Karpas-422 (cell line): Measurements from ENCODE around the gene HSFX3. TPM values are rescaled to one million over a fixed set of nuclear protein-coding genes. Genes with fewer than 3 reads are reported as not detected.
"Not testable (repeated sequence)": the region's sequence is repeated elsewhere in the genome, so short reads cannot be mapped to it uniquely, and the experiment has no call there.

ENCODE experiments used
- DNase-seq: peaks from one replicate; pipeline ENCODE4 v3.0.0-alpha.2; 2015
- H2AFZ ChIP-seq: fragments of 200-600 bp; sonication (generic); 2 replicates; pipeline ENCODE4 v1.6.1; 2014; ENCODE audit warnings: antibody characterized with exemption, low read length, mixed read lengths
- H3K27ac ChIP-seq: fragments of 200-600 bp; sonication (generic); 2 replicates; pipeline ENCODE4 v1.5.1; 2014; ENCODE audit warnings: mild to moderate bottlenecking, low read length, moderate library complexity
- H3K27me3 ChIP-seq: fragments of 200-600 bp; sonication (generic); 2 replicates; pipeline ENCODE4 v1.6.1; 2014; ENCODE audit warnings: low read length, mixed read lengths
- H3K36me3 ChIP-seq: fragments of 200-600 bp; sonication (generic); 2 replicates; pipeline ENCODE4 v1.6.1; 2014; ENCODE audit warnings: low read length, mixed read lengths; ENCODE audit not compliant: insufficient read depth
- H3K4me1 ChIP-seq: fragments of 200-600 bp; sonication (generic); 2 replicates; pipeline ENCODE4 v1.6.1; 2014; ENCODE audit warnings: mild to moderate bottlenecking, low read length, mixed read lengths
- H3K4me2 ChIP-seq: fragments of 200-600 bp; sonication (generic); 2 replicates; pipeline ENCODE4 v1.6.1; 2014; ENCODE audit warnings: low read length, low read depth, mild to moderate bottlenecking; ENCODE audit not compliant: poor library complexity, severe bottlenecking
- H3K4me3 ChIP-seq: fragments of 200-600 bp; sonication (generic); 2 replicates; pipeline ENCODE4 v1.5.1; 2014; ENCODE audit warnings: mild to moderate bottlenecking, antibody characterized with exemption, low read length, mixed read lengths
- H3K79me2 ChIP-seq: fragments of 200-600 bp; sonication (generic); 2 replicates; pipeline ENCODE4 v1.6.1; 2014; ENCODE audit warnings: mild to moderate bottlenecking, low read length, mixed read lengths
- H3K9ac ChIP-seq: fragments of 200-600 bp; sonication (generic); 2 replicates; pipeline ENCODE4 v1.6.0; 2014; ENCODE audit warnings: low read length
- H3K9me2 ChIP-seq: fragments of 200-600 bp; sonication (generic), shearing (Covaris generic); replicated peaks from 2 replicates; pipeline ENCODE4 v1.6.0; 2014; ENCODE audit warnings: mild to moderate bottlenecking, low read length, moderate library complexity; ENCODE audit not compliant: insufficient read depth
- H3K9me3 ChIP-seq: fragments of 300-700, 200-600 bp; sonication (generic); 2 replicates; pipeline ENCODE4 v1.6.1; 2014; ENCODE audit warnings: low read length, mixed read lengths
- H4K20me1 ChIP-seq: fragments of 200-600 bp; sonication (generic); 2 replicates; pipeline ENCODE4 v1.6.1; 2014; ENCODE audit warnings: mild to moderate bottlenecking, antibody characterized with exemption, low read length, low read depth; ENCODE audit not compliant: insufficient read depth
- total RNA-seq: library from RNA; depleted of rRNA; stranded (reverse); fragments of >200 nt; shearing (Covaris generic); gene quantifications from 2 replicates; pipeline ENCODE4 v1.2.3, GENCODE V29; 2014; ENCODE audit warnings: low replicate concordance; rRNA removed

HSFX3 gene, protein sequence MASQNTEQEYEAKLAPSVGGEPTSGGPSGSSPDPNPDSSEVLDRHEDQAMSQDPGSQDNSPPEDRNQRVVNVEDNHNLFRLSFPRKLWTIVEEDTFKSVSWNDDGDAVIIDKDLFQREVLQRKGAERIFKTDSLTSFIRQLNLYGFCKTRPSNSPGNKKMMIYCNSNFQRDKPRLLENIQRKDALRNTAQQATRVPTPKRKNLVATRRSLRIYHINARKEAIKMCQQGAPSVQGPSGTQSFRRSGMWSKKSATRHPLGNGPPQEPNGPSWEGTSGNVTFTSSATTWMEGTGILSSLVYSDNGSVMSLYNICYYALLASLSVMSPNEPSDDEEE
- not detected in 2 replicates for total RNA-seq

GRCh38 chrX:149549701-149550100 is at the start of gene HSFX3:
Gene HSFX3 (minus strand): TSS chrX:149549924. CDS start chrX:149549852, 72 bp downstream.
- H3K4me2 ChIP-seq, H3K4me1 ChIP-seq, DNase-seq, H3K36me3 ChIP-seq, H2AFZ ChIP-seq, H3K27me3 ChIP-seq, H3K9me3 ChIP-seq, H3K27ac ChIP-seq, H3K9ac ChIP-seq, H4K20me1 ChIP-seq, H3K79me2 ChIP-seq, H3K9me2 ChIP-seq, H3K4me3 ChIP-seq: not testable (repeated sequence)

DNA sequence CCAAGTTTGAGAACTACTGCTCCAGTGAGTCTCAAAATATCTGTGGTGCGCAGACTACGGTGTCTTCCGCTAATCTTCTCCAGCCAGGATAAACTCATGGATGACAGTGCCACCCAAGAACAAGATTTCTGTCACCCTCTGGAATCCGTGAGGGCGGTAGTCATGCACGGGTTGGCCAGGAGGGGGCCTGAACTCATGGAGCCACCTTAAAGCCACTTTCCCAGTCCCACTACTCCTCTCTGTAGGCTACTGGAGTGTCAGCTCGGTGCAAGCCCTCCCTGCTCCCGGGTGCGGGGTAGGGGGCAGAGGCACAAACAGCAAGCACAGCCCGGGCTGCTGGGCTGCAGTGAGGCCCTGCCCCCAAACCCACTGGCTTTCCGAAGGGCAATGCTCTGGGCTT is 48.9 kb upstream of the HSFX3 start:
- not testable (repeated sequence) for H3K36me3 ChIP-seq, H3K9me3 ChIP-seq, H3K4me2 ChIP-seq, H3K9me2 ChIP-seq, H3K79me2 ChIP-seq, H3K9ac ChIP-seq, H3K27me3 ChIP-seq, H3K4me1 ChIP-seq, H2AFZ ChIP-seq, DNase-seq, H4K20me1 ChIP-seq, H3K27ac ChIP-seq, H3K4me3 ChIP-seq

GRCh38 chrX:149595943-149596342 is 46.2 kb upstream of the HSFX3 start:
- not testable (repeated sequence) for H2AFZ ChIP-seq, H3K4me1 ChIP-seq, H4K20me1 ChIP-seq, H3K4me2 ChIP-seq, DNase-seq, H3K27ac ChIP-seq, H3K27me3 ChIP-seq, H3K9me3 ChIP-seq, H3K79me2 ChIP-seq, H3K9me2 ChIP-seq, H3K9ac ChIP-seq, H3K36me3 ChIP-seq, H3K4me3 ChIP-seq

DNA sequence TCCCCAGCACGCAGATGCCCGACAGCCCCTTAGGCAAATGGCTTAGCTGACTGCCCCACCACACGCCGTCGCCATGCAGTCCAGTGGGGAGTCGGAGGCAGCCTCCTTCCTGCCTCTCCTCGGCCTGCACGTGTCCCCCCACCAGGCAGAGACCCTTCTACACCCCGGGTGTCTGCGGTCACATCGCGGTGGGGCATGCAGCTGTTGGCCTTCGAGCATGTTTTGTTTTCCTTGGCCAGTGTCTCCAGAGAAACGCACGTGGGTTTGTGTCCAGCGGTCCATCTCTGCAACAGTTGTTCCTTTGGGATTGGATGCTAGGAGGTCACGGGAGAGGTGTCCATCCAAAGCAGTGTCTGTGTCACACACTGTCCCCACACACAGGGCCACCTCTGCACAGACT is 45.5 kb upstream of the HSFX3 start, which contains the start of gene HSFX2:
Gene HSFX2, minus strand, starts transcription at position 101 of the 400 bp plus-strand sequence. CDS start 614 bp downstream, outside the sequence.
- DNase-seq, H4K20me1 ChIP-seq, H3K79me2 ChIP-seq, H3K27ac ChIP-seq, H3K4me1 ChIP-seq, H3K27me3 ChIP-seq, H3K4me2 ChIP-seq, H3K36me3 ChIP-seq, H3K9me2 ChIP-seq, H3K4me3 ChIP-seq, H3K9ac ChIP-seq, H2AFZ ChIP-seq, H3K9me3 ChIP-seq: not testable (repeated sequence)

- not testable (repeated sequence) for H4K20me1 ChIP-seq, H3K79me2 ChIP-seq, H3K4me1 ChIP-seq, H2AFZ ChIP-seq, H3K9me3 ChIP-seq, H3K27me3 ChIP-seq, H3K9me2 ChIP-seq, H3K36me3 ChIP-seq, DNase-seq, H3K9ac ChIP-seq, H3K4me2 ChIP-seq, H3K27ac ChIP-seq, H3K4me3 ChIP-seq
Observed at GRCh38 chrX:149590993-149591392, 41.3 kb upstream of the HSFX3 start.

DNA sequence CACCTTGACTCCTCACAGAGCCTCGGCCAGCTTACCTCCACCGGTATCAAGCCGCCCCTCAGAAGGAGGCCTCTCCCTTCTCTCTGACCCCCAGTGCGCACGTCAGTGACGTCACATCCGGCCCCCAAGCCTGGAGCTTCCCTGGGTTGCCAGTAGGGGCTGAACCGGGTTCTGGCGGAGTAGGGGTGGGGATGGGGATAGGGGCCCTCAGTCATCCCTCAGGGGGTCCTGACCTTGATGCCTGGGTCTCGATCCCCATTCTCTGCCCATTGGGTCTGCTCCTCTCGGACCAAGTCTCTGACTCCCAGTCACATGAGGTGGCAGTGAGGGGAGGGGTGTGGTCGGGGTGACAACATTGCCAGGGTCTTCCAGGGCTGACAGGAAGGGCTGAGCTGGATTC is 37.6 kb upstream of the HSFX3 start, which contains the start of gene MAGEA9B:
Gene MAGEA9B, minus strand, starts transcription at position 101 of the 400 bp plus-strand sequence. CDS start 4,280 bp downstream, outside the sequence.
- H3K27me3 ChIP-seq, H3K36me3 ChIP-seq, H3K27ac ChIP-seq, DNase-seq, H2AFZ ChIP-seq, H3K4me3 ChIP-seq, H4K20me1 ChIP-seq, H3K9ac ChIP-seq, H3K79me2 ChIP-seq, H3K9me3 ChIP-seq, H3K4me1 ChIP-seq, H3K4me2 ChIP-seq, H3K9me2 ChIP-seq: not testable (repeated sequence)

GRCh38 chrX:149585631-149586030 is 35.9 kb upstream of the HSFX3 start:
- not testable (repeated sequence) for H3K27me3 ChIP-seq, DNase-seq, H3K9me3 ChIP-seq, H2AFZ ChIP-seq, H3K4me3 ChIP-seq, H3K36me3 ChIP-seq, H4K20me1 ChIP-seq, H3K79me2 ChIP-seq, H3K9me2 ChIP-seq, H3K4me1 ChIP-seq, H3K9ac ChIP-seq, H3K4me2 ChIP-seq, H3K27ac ChIP-seq

DNA sequence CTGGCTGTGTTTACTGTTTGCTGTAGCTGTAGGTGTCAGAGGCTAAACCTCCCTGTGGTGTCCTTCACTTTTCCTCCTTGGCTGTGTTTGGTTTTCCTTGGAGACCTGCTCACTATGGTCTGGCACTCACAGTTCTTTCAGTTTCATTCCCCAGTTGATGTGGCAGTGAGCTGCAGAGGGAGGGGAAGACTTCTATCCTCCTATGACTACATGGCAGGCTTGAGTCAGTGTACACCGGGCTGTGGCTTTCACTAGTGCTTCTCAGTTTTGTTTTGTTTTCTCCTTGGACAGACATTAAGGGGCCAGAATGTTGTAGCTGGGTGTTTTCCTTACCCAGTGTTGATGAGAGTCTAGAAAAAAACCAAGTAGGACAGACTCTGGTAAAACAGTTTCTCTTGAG is 23.7 kb upstream of the HSFX3 start:
- not testable (repeated sequence) for H3K4me2 ChIP-seq, H4K20me1 ChIP-seq, H3K36me3 ChIP-seq, H3K27me3 ChIP-seq, H3K9ac ChIP-seq, H3K4me3 ChIP-seq, H3K9me2 ChIP-seq, DNase-seq, H2AFZ ChIP-seq, H3K9me3 ChIP-seq, H3K79me2 ChIP-seq, H3K4me1 ChIP-seq, H3K27ac ChIP-seq
